Measurements from ENCODE around the gene CELA2B.

GRCh38 chr1:15507278-15507677 is 31.4 kb downstream of the CELA2B start:
- no peak for TF ChIP-seq TSHZ2 (CRISPR knock-in tag; IDR thresholded peaks at IDR 0.05)
- TF ChIP-seq ZC3H10 (CRISPR knock-in tag; IDR thresholded peaks at IDR 0.05) = no peak
